H9 (cell line): ENCODE measurements around the gene OMA1. TPM values are rescaled to one million over a fixed set of nuclear protein-coding genes. Genes with fewer than 3 reads are reported as not detected.
A peak's percentile ranks its signal among the peaks of the same experiment; 100 is the strongest.

ENCODE experiments used
- DNase-seq: peaks from one replicate; pipeline ENCODE4 v3.0.0-alpha.2; 2017
- H2AFZ ChIP-seq: one replicate; pipeline ENCODE4 v1.6.1; 2013; ENCODE audit warnings: mild to moderate bottlenecking, low read length, control low read depth, moderate library complexity
- H2AK5ac ChIP-seq: 2 replicates; pipeline ENCODE4 v1.6.1; 2013; ENCODE audit warnings: low read length, control low read depth, mixed read lengths; ENCODE audit not compliant: insufficient read length
- H2BK120ac ChIP-seq: one replicate; pipeline ENCODE4 v1.6.1; 2013; ENCODE audit warnings: low read depth, mild to moderate bottlenecking, low read length, control low read depth, inconsistent platforms; ENCODE audit not compliant: poor library complexity, severe bottlenecking
- H2BK12ac ChIP-seq: 2 replicates; pipeline ENCODE4 v1.6.1; 2013; ENCODE audit warnings: low read length, control low read depth, mixed read lengths, low read depth; ENCODE audit not compliant: insufficient read length
- H2BK15ac ChIP-seq: 2 replicates; pipeline ENCODE4 v1.6.1; 2013; ENCODE audit warnings: low read depth, low read length, control low read depth
- H2BK20ac ChIP-seq: one replicate; pipeline ENCODE4 v1.6.1; 2013; ENCODE audit warnings: low read depth, mild to moderate bottlenecking, low read length, control low read depth, inconsistent platforms; ENCODE audit not compliant: poor library complexity, severe bottlenecking
- H2BK5ac ChIP-seq: 2 replicates; pipeline ENCODE4 v1.6.1; 2013; ENCODE audit warnings: low read length, control low read depth, mixed read lengths; ENCODE audit not compliant: insufficient read length
- H3K14ac ChIP-seq: 2 replicates; pipeline ENCODE4 v1.6.1; 2013; ENCODE audit warnings: low read length, control low read depth; ENCODE audit not compliant: insufficient read depth
- H3K18ac ChIP-seq: 2 replicates; pipeline ENCODE4 v1.6.1; 2013; ENCODE audit warnings: low read depth, mild to moderate bottlenecking, mixed read lengths, low read length, control low read depth; ENCODE audit not compliant: insufficient read length
- H3K23ac ChIP-seq: 2 replicates; pipeline ENCODE4 v1.6.1; 2013; ENCODE audit warnings: low read length, control low read depth, mixed read lengths, low read depth; ENCODE audit not compliant: insufficient read length
- H3K23me2 ChIP-seq: 2 replicates; pipeline ENCODE4 v1.6.1; 2013; ENCODE audit warnings: low read depth, mild to moderate bottlenecking, mixed read lengths, low read length, control low read depth; ENCODE audit not compliant: insufficient read length, poor library complexity, severe bottlenecking
- H3K27ac ChIP-seq: 2 replicates; pipeline ENCODE4 v1.5.1; 2013; ENCODE audit warnings: low read length, control low read depth, mixed read lengths, low read depth; ENCODE audit not compliant: insufficient read length
- H3K27me3 ChIP-seq: 2 replicates; pipeline ENCODE4 v1.6.1; 2013; ENCODE audit warnings: low read length, control low read depth, inconsistent platforms; ENCODE audit not compliant: insufficient read depth
- H3K4ac ChIP-seq: 2 replicates; pipeline ENCODE4 v1.6.1; 2013; ENCODE audit warnings: low read depth, mild to moderate bottlenecking, control low read depth, inconsistent platforms, low read length, moderate library complexity
- H3K4me1 ChIP-seq: 2 replicates; pipeline ENCODE4 v1.6.1; 2013; ENCODE audit warnings: low read length, control low read depth, inconsistent platforms; ENCODE audit not compliant: insufficient read depth
- H3K4me2 ChIP-seq: 2 replicates; pipeline ENCODE4 v1.6.1; 2013; ENCODE audit warnings: low read length, control low read depth, mixed read lengths; ENCODE audit not compliant: insufficient read length, insufficient read depth
- H3K56ac ChIP-seq: 2 replicates; pipeline ENCODE4 v1.6.1; 2013; ENCODE audit warnings: low read depth, mild to moderate bottlenecking, mixed read lengths, low read length, control low read depth; ENCODE audit not compliant: insufficient read length
- H3K79me1 ChIP-seq: 2 replicates; pipeline ENCODE4 v1.6.1; 2013; ENCODE audit warnings: low read depth, mild to moderate bottlenecking, moderate library complexity, low read length, control low read depth, inconsistent platforms; ENCODE audit not compliant: insufficient read depth, poor library complexity, severe bottlenecking
- H3K79me2 ChIP-seq: 2 replicates; pipeline ENCODE4 v1.6.1; 2013; ENCODE audit warnings: low read length, control low read depth, inconsistent platforms; ENCODE audit not compliant: insufficient read depth
- H3K9ac ChIP-seq: 2 replicates; pipeline ENCODE4 v1.6.1; 2013; ENCODE audit warnings: low read length, control low read depth, mixed read lengths; ENCODE audit not compliant: insufficient read length; ENCODE audit errors: extremely low read depth
- H3K9me3 ChIP-seq: one replicate; pipeline ENCODE4 v1.6.1; 2013; ENCODE audit warnings: low read depth, low read length, inconsistent platforms; ENCODE audit not compliant: control insufficient read depth
- H3T11ph ChIP-seq: one replicate; pipeline ENCODE4 v1.6.1; 2013; ENCODE audit warnings: mild to moderate bottlenecking, low read length, control low read depth, inconsistent platforms
- H4K20me1 ChIP-seq: one replicate; pipeline ENCODE4 v1.6.1; 2013; ENCODE audit not compliant: control insufficient read depth, insufficient read length, insufficient read depth
- H4K5ac ChIP-seq: 2 replicates; pipeline ENCODE4 v1.6.1; 2013; ENCODE audit warnings: low read depth, mild to moderate bottlenecking, mixed read lengths, low read length, control low read depth; ENCODE audit not compliant: insufficient read length
- H4K8ac ChIP-seq: replicated peaks from 2 replicates; pipeline ENCODE4 v1.6.1; 2013; ENCODE audit warnings: low read length, control low read depth, mixed read lengths, low read depth; ENCODE audit not compliant: insufficient read length
- H4K91ac ChIP-seq: 2 replicates; pipeline ENCODE4 v1.6.1; 2013; ENCODE audit warnings: low read depth, mild to moderate bottlenecking, moderate library complexity, mixed read lengths, low read length, control low read depth; ENCODE audit not compliant: insufficient read length
- H3K27ac Mint-ChIP-seq, 3 experiments: 2 replicates in 2 of 3; 3 replicates in 1 of 3; pipeline ENCODE4 v1.8.0; 2020 to 2021; ENCODE audit warnings: mixed read lengths in 3 of 3, mild to moderate bottlenecking in 1 of 3, moderate library complexity in 1 of 3
- H3K27me3 Mint-ChIP-seq: 2 replicates; pipeline ENCODE4 v1.8.0; 2021; ENCODE audit warnings: low read depth, mild to moderate bottlenecking, moderate library complexity, mixed read lengths
- H3K36me3 Mint-ChIP-seq, 3 experiments: 2 replicates in 2 of 3; 3 replicates in 1 of 3; pipeline ENCODE4 v1.8.0; 2020 to 2021; ENCODE audit warnings: low read depth in 3 of 3, mixed read lengths in 3 of 3; ENCODE audit not compliant: insufficient read depth in 1 of 3
- H3K4me1 Mint-ChIP-seq, 2 experiments: 2 replicates each; pipeline ENCODE4 v1.8.0; 2020; ENCODE audit warnings: mixed read lengths in 2 of 2
- H3K4me3 Mint-ChIP-seq, 2 experiments: 2 replicates in 1 of 2; 3 replicates in 1 of 2; pipeline ENCODE4 v1.8.0; 2020 to 2021; ENCODE audit warnings: mild to moderate bottlenecking in 2 of 2, mixed read lengths in 2 of 2, moderate library complexity in 1 of 2
- H3K9me3 Mint-ChIP-seq, 2 experiments: 2 replicates in 1 of 2; 3 replicates in 1 of 2; pipeline ENCODE4 v1.8.0; 2020; ENCODE audit warnings: mild to moderate bottlenecking in 2 of 2, mixed read lengths in 2 of 2, moderate library complexity in 1 of 2
- WGBS: extraction: QIAGEN DNeasy Blood & Tissue Kit; methylation state at CpG from one replicate; pipeline ENCODE4 v1.1.7; 2013; ENCODE audit warnings: missing lambda C conversion rate, low lambda C conversion rate, mixed read lengths; ENCODE audit not compliant: insufficient read length; ENCODE audit errors: extremely low coverage; 5-methylcytosine and 5-hydroxymethylcytosine counted together
- total RNA-seq: library from RNA; stranded (reverse); gene quantifications from 2 replicates; pipeline ENCODE4 v1.2.1, GENCODE V29; 2021
- TF ChIP-seq, protein P1 (sequence below): fragments of 200-600 bp; sonication (generic); conservative IDR thresholded peaks from 3 replicates; pipeline ENCODE4 v1.8.0; 2021; ENCODE audit warnings: antibody characterized with exemption, mild to moderate bottlenecking

The OMA1 gene
- total RNA-seq, 1 experiment from 2014 or later: 12.9 TPM

- no peak overlapping the region for H3K23ac ChIP-seq
- peak; percentile 77 for DNase-seq
Observed at GRCh38 chr1:58454385-58454784, 92.1 kb downstream of the OMA1 start.

More at GRCh38 chr1:58454385-58454784, 92.1 kb downstream of the OMA1 start:
- H3K27ac ChIP-seq: no peak overlapping the region
- H2AFZ ChIP-seq: no peak overlapping the region
- H3K4me2 ChIP-seq: no peak overlapping the region
- no peak overlapping the region for H3K4ac ChIP-seq
- no CpG with 5 or more reads among the region's 11 CpGs for WGBS
- Mint-ChIP-seq H3K4me3 (no peak overlapping the region), H3K36me3 (no peaks in the 10 kb centered on the region), H3K4me1 (peaks cover 14 to 15% of the 10 kb centered on the region in 2 experiments), H3K27me3 (no peaks in the 10 kb centered on the region), H3K9me3 (no peaks in the 10 kb centered on the region), H3K27ac (no peak overlapping the region)
- no peak overlapping the region for H2BK15ac ChIP-seq
- H3K23me2 ChIP-seq: no peaks in the 10 kb centered on the region
- TF ChIP-seq, protein P1, sequence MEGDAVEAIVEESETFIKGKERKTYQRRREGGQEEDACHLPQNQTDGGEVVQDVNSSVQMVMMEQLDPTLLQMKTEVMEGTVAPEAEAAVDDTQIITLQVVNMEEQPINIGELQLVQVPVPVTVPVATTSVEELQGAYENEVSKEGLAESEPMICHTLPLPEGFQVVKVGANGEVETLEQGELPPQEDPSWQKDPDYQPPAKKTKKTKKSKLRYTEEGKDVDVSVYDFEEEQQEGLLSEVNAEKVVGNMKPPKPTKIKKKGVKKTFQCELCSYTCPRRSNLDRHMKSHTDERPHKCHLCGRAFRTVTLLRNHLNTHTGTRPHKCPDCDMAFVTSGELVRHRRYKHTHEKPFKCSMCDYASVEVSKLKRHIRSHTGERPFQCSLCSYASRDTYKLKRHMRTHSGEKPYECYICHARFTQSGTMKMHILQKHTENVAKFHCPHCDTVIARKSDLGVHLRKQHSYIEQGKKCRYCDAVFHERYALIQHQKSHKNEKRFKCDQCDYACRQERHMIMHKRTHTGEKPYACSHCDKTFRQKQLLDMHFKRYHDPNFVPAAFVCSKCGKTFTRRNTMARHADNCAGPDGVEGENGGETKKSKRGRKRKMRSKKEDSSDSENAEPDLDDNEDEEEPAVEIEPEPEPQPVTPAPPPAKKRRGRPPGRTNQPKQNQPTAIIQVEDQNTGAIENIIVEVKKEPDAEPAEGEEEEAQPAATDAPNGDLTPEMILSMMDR: no peak
- no peaks in the 10 kb centered on the region for H4K20me1 ChIP-seq
- H2BK20ac ChIP-seq: no peak overlapping the region
- H3T11ph ChIP-seq: no peak overlapping the region
- no peak overlapping the region for H2AK5ac ChIP-seq
- H3K14ac ChIP-seq: no peak overlapping the region
- H2BK120ac ChIP-seq: no peak overlapping the region
- no peaks in the 10 kb centered on the region for H3K4me1 ChIP-seq
- no peak overlapping the region for H2BK5ac ChIP-seq
- H2BK12ac ChIP-seq: no peak overlapping the region
- no peaks in the 10 kb centered on the region for H3K79me1 ChIP-seq
- no peak overlapping the region for H4K8ac ChIP-seq
- no peaks in the 10 kb centered on the region for H3K9me3 ChIP-seq
- H4K5ac ChIP-seq: no peak overlapping the region
- H3K18ac ChIP-seq: no peak overlapping the region
- H3K27me3 ChIP-seq: no peaks in the 10 kb centered on the region
- H3K79me2 ChIP-seq: no peaks in the 10 kb centered on the region
- no peak overlapping the region for H4K91ac ChIP-seq
- H3K56ac ChIP-seq: no peak overlapping the region
- no peak overlapping the region for H3K9ac ChIP-seq
